ENCODE results near the gene ASRGL1. TPM values are rescaled to one million over a fixed set of nuclear protein-coding genes. Genes with fewer than 3 reads are reported as not detected.
A peak's percentile ranks its signal among the peaks of the same experiment; 100 is the strongest.
"Not testable (repeated sequence)": the region's sequence is repeated elsewhere in the genome, so short reads cannot be mapped to it uniquely, and the experiment has no call there.

ASRGL1 gene
- total and polyA plus RNA-seq, 7 donors, result 4.8 to 35.2 (median 22.0) TPM

- WGBS, 2 donors, result 1 to 7% methylated on average over 12 of the region's 12 CpGs
- intact Hi-C loops (cut with DNase I), result loop anchor here (2.0 kb wide), 1 partner anchor 314 kb away; no protein-coding TSS in a partner anchor
Measured at GRCh38 chr11:62380821-62381245, 43.6 kb downstream of the ASRGL1 start.

GRCh38 chr11:62383822-62384221 lies 46.6 kb downstream of the ASRGL1 start:
- Histone ChIP-seq H3K36me3 (no peaks in the 10 kb centered on the region), H3K4me3 (no peak overlapping the region), H3K27ac (no peak overlapping the region), H3K9me3 (no peaks in the 10 kb centered on the region), H3K4me1 (peaks cover 0 to 10% (median 3%) of the 10 kb centered on the region in 4 donors), H3K27me3 (no peaks in the 10 kb centered on the region)
- no peak for DNase-seq
- TF ChIP-seq EP300 (IDR thresholded peaks at IDR 0.05) (no peak), POLR2AphosphoS5 (IDR thresholded peaks at IDR 0.05) (no peak), POLR2A (IDR thresholded peaks at IDR 0.05) (no peak), CTCF (IDR thresholded peaks at IDR 0.05) (no peak)
- 54 to 77% methylated on average over 6 of the region's 6 CpGs for WGBS, 2 donors
- intact Hi-C loops (cut with DNase I), result no loop called here

More at GRCh38 chr11:62380821-62381245, 43.6 kb downstream of the ASRGL1 start:
- H3K27ac ChIP-seq, result peak overlapping the region in 2 of 4 donors; percentile 6 to 19
- peak; percentile 70 to 78 (median 74) for TF ChIP-seq CTCF (IDR thresholded peaks at IDR 0.05)
- not testable (repeated sequence) for H3K27me3 ChIP-seq, H3K36me3 ChIP-seq, H3K9me3 ChIP-seq, H3K4me1 ChIP-seq
- peak overlapping the region in 1 of 4 donors; percentile 22 for H3K4me3 ChIP-seq
- peak; percentile 77 for DNase-seq

GRCh38 chr11:62386083-62386482 lies 48.8 kb downstream of the ASRGL1 start:
- H3K27ac ChIP-seq; H3K4me3 ChIP-seq; H3K36me3 ChIP-seq; intact Hi-C loops (cut with DNase I); H3K4me1 ChIP-seq; H3K9me3 ChIP-seq; H3K27me3 ChIP-seq; DNase-seq: not testable (repeated sequence)
- 79 to 91% methylated on average over 3 of the region's 3 CpGs for WGBS, 2 donors

- TF ChIP-seq POLR2AphosphoS5 (IDR thresholded peaks at IDR 0.05), result no peak
- H3K27me3 ChIP-seq, result no peaks in the 10 kb centered on the region
- no peaks in the 10 kb centered on the region for H3K36me3 ChIP-seq
- no peak overlapping the region for H3K4me3 ChIP-seq
- H3K9me3 ChIP-seq, result no peaks in the 10 kb centered on the region
- intact Hi-C loops (cut with DNase I), result no loop called here
- WGBS, 2 donors, result 93% methylated on average over 3 of the region's 3 CpGs
- H3K4me1 ChIP-seq, result no peaks in the 10 kb centered on the region
- no peak for DNase-seq
- H3K27ac ChIP-seq, result no peak overlapping the region
Measured at GRCh38 chr11:62387381-62387780, 50.1 kb downstream of the ASRGL1 start.

GRCh38 chr11:62388999-62389398 lies 51.8 kb downstream of the ASRGL1 start:
- no peaks in the 10 kb centered on the region for H3K27me3 ChIP-seq
- 91 to 93% methylated on average over 11 of the region's 11 CpGs for WGBS, 2 donors
- DNase-seq, result no peak
- TF ChIP-seq CTCF (IDR thresholded peaks at IDR 0.05) (no peak), EP300 (IDR thresholded peaks at IDR 0.05) (no peak), POLR2A (IDR thresholded peaks at IDR 0.05) (no peak), POLR2AphosphoS5 (IDR thresholded peaks at IDR 0.05) (no peak)
- H3K4me3 ChIP-seq, result no peak overlapping the region
- intact Hi-C loops (cut with DNase I), result no loop called here
- H3K4me1 ChIP-seq, result no peaks in the 10 kb centered on the region
- H3K36me3 ChIP-seq, result no peaks in the 10 kb centered on the region
- no peak overlapping the region for H3K27ac ChIP-seq
- H3K9me3 ChIP-seq, result no peaks in the 10 kb centered on the region

GRCh38 chr11:62390237-62390636 lies 53.0 kb downstream of the ASRGL1 start:
- intact Hi-C loops (cut with DNase I), result loop anchor here (10.0 kb wide), 1 partner anchor 495 kb away; the partner anchor contains the start of gene SLC3A2
- no peak for DNase-seq
- H3K4me1 ChIP-seq, result peaks cover 0 to 8% (median 4%) of the 10 kb centered on the region in 4 donors
- WGBS, 2 donors, result 72% methylated on average over 5 of the region's 5 CpGs
- no peak overlapping the region for H3K4me3 ChIP-seq
- H3K27me3 ChIP-seq, result no peaks in the 10 kb centered on the region
- H3K36me3 ChIP-seq, result no peaks in the 10 kb centered on the region
- no peak overlapping the region for H3K27ac ChIP-seq
- TF ChIP-seq POLR2A (IDR thresholded peaks at IDR 0.05) (no peak), EP300 (IDR thresholded peaks at IDR 0.05) (no peak), POLR2AphosphoS5 (IDR thresholded peaks at IDR 0.05) (no peak), CTCF (IDR thresholded peaks at IDR 0.05) (no peak)
- no peaks in the 10 kb centered on the region for H3K9me3 ChIP-seq
